Ramos (cell line): ENCODE data around the gene COX4I1.
"Not testable (repeated sequence)": the region's sequence is repeated elsewhere in the genome, so short reads cannot be mapped to it uniquely, and the experiment has no call there.

ENCODE experiments used
- in situ Hi-C: fragments of 300-500 bp; cut with MboI; formaldehyde crosslinking; loops from one replicate; pipeline ENCODE4 v1.14.3; 2022; ENCODE audit warnings: low sequenced_read_pairs; ENCODE audit not compliant: unreplicated experiment

COX4I1 gene

DNA sequence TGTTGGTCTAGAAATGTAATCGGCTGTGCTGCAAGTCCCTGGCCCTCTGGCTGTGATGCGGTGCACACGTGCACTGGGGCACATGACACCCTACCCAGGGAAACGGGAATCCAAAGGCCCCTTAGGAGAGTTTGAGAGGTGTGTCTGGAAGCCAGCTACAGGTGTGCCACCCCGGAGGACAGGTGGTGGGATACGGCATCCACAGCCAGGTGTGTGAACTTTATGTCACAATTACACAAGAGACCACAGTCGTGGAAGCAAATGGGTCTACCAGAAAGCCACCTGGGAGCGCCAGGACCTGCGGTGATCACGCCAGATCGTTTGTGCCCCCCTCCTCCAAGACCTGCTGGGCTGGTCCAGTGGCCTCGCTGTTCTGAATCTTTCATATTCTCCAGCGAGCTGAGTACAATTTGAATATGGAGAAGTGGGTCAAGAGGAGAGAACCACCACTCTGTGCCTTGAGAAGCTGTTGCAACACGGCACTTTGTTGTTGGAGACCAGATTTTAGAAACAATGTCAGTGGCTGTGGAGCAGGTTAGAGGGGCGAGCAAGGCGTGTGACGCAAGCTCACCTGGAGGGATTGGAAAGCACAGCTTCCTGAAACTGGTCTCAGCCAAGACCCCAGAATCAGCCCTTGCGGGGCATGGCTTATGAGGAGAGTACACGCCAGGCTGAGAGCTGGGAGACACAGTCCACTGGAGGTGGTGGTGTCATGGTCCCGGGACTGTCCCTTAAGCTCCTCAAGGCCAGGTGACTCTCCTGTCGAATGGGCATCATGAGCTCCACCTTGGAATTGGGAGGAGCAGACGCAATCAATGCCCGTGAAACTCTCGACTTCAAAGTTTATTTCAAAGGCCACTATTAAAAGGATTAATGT, 37.4 kb downstream of the COX4I1 start:
- in situ Hi-C loops, result no loop called here

- in situ Hi-C loops, result not testable (repeated sequence)
Observed at GRCh38 chr16:85837654-85838053, 38.2 kb downstream of the COX4I1 start.

GRCh38 chr16:85838381-85838780, 38.9 kb downstream of the COX4I1 start:
- in situ Hi-C loops, result no loop called here

- in situ Hi-C loops, result no loop called here
Observed at GRCh38 chr16:85838876-85839585, 39.5 kb downstream of the COX4I1 start.

DNA sequence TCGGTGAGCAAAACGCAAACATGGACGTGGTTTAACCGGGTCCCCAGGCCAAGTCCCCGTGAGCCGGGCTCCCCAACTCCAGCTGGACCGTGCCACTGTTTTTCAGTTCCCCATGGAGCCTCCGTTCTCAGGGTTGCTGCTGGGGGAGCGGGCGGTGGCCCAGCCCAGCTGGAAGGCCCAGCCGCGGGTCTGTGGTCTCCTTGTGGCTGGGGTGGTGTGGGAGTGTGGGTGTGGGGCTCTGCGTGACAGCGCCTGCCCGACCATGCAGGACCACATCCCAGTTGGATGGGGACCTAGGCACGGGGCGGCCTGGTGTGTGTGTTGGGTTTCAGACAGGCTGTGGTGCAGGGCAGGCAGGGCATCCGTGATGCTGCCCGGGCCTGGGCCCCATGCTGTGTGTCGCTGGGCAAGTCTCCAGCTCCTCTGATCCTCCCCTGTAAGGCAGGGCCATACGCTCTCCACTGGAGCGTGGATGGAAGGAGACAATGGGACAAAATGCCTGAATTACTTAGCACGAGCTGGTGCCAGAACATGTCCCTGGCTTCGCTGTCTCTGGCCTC, 40.3 kb downstream of the COX4I1 start:
- in situ Hi-C loops, result loop anchor here (5.0 kb wide), 1 partner anchor 53 kb away; no protein-coding TSS in a partner anchor

- in situ Hi-C loops, result loop anchor here (5.0 kb wide), 1 partner anchor 52 kb away; no protein-coding TSS in a partner anchor
Observed at GRCh38 chr16:85840395-85840794, 40.9 kb downstream of the COX4I1 start.

- in situ Hi-C loops, result loop anchor here (5.0 kb wide), 1 partner anchor 52 kb away; no protein-coding TSS in a partner anchor
Observed at GRCh38 chr16:85840801-85841200, 41.3 kb downstream of the COX4I1 start.

GRCh38 chr16:85842435-85842834, 42.9 kb downstream of the COX4I1 start:
- in situ Hi-C loops, result loop anchor here (5.0 kb wide), 1 partner anchor 50 kb away; no protein-coding TSS in a partner anchor

DNA sequence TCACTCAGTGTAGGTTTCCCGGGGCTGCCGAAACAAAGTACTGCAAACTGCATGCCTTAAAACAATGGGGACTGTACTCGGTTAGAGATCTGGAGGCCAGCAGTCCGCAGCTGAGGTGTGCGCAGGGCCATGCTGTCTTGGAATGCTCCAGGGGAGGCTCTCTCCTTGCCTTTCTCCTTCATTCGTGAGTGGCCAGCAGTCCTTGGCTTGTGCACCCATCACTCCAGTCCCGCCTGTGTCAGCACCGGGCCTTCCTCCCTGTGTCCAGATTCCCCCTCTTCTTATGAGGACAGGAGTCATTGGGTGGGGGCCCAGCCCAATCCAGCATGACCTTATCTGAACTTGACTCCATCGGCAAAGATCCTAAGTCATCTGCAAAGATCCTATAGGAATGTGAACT, 43.4 kb downstream of the COX4I1 start:
- in situ Hi-C loops, result loop anchor here (5.0 kb wide), 1 partner anchor 49 kb away; no protein-coding TSS in a partner anchor

- in situ Hi-C loops, result loop anchor here (5.0 kb wide), 1 partner anchor 49 kb away; no protein-coding TSS in a partner anchor
Observed at GRCh38 chr16:85843471-85844168, 44.1 kb downstream of the COX4I1 start.

GRCh38 chr16:85844169-85844481, 44.6 kb downstream of the COX4I1 start:
- in situ Hi-C loops, result loop anchor here (5.0 kb wide), 1 partner anchor 48 kb away; no protein-coding TSS in a partner anchor

DNA sequence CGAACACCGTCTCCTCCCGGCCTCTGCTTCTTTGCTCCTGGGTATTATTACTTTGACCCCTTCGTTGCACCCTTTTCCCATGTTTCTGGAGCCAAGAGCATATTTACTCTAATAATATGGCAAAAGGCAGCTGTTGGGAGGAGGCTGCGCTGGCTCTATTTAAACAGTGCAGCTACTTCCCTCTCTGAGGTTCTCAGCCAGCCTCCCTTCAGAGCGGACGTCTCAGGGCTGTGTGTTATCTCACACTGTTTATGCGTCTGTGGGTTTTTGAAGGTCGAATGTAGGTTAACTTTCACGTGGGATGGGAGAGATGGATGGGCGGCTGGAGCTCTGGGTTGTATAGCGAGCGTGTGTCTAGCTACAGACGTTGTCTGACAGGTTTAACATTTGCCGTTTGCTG, 45.3 kb downstream of the COX4I1 start:
- in situ Hi-C loops, result loop anchor here (5.0 kb wide), 1 partner anchor 48 kb away; no protein-coding TSS in a partner anchor

DNA sequence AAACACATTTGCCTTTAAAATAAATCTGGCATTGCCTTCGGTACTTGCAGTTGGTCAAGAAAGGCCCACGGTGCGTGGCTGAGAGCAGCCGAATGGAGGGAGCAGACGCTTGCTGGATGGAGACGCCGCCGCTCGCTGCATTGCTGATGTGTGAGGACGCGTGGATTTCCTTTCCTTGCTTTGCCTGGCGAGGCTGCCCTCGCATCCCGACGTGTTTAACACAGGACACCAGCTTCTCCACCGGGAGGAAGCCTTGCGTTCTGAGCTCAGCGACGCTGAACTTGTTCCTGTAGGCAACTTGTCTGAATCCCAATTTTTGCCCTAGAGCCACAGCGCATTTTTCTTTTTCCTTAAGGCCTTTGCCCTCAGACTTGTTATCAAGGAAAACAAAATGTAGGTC, 45.8 kb downstream of the COX4I1 start:
- in situ Hi-C loops, result no loop called here

DNA sequence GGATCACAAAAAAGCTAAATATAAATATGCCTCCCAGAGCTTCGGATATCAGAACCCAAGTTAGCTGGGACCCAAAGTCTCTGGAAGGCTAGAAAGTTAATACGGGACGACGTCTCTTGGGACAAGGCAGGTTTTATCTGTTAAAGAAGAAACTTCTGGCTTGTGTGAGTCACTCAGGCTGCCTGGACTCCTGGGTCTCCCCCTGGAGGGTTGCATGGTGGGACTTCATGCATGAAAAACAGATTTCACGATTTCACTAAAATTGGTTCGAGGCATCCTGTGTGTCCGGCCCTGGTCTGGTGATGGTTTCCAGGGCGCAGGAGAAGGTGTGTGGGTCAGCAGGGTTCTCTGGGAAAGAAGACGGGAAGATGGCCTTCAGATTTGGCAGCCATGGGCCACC, 47.0 kb downstream of the COX4I1 start:
- in situ Hi-C loops, result no loop called here

GRCh38 chr16:85847036-85847435, 47.5 kb downstream of the COX4I1 start:
- in situ Hi-C loops, result no loop called here

GRCh38 chr16:85847681-85848601, 48.4 kb downstream of the COX4I1 start:
- in situ Hi-C loops, result no loop called here

DNA sequence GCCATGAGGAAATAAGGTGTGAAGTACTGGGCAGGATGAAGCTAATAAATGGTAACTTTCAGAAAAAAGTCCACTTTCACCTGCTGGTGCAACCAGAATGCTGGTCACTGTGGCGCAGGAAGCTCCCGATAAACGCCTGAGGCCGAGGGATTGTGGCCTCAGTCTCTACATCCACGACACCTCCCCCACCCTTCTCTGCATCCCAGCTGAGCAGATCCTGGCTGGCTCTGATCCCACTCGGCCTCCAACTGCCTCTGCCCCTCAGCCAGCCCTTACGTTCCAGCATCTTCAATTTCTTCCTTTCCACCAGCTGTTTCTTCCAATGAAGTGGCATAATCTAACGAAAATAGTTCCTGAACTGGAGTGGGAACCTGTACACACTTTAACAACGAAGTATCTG, 49.5 kb downstream of the COX4I1 start:
- in situ Hi-C loops, result no loop called here

- in situ Hi-C loops, result no loop called here
Observed at GRCh38 chr16:85849388-85849787, 49.9 kb downstream of the COX4I1 start.

DNA sequence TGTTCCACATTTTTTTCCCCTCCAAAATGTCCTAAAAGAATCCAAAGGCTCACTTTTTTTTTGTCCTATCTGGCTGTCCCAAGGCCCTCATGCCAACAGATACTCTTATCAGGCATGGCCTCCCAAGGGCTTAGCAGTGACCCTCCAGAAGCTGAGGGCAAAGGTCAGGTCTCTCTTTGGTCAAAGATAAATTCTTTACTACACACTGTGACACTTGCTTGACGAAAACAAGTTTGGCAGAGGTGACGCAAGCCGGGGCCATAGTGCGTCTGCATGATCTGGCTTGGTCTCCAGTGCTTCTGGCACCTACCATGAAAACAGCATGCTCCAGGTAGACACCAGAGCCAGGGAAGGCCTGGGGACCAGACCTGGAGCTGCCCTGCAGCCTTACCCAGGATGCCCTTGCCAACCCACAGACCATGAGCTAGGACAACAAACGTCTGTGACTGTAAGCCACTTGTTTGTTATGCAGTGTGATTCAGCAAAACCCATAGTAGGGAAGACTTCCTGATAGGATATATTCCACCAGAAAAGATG, 50.9 kb downstream of the COX4I1 start:
- in situ Hi-C loops, result no loop called here
